ENCODE measurements around the gene SLC12A3.

DNA sequence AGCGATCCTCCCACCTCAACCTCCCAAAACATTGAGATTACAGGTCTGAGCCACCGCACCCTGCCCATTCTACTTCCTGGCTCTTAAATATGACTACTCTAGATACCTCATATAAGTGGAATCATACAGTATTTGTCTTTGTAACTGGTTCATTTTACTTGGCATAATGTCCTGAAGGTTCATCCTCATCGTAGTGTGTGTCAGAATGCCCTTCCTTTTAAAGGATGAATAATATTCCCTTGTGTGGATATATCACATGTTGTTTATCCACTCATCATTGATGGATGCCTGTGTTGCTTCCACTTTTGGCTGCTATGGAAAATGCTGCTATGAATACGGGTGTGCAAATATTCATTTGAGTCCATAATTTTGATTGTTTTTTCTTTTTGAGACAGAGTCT is 91.1 kb downstream of the SLC12A3 start:
- TF ChIP-seq, protein P1, sequence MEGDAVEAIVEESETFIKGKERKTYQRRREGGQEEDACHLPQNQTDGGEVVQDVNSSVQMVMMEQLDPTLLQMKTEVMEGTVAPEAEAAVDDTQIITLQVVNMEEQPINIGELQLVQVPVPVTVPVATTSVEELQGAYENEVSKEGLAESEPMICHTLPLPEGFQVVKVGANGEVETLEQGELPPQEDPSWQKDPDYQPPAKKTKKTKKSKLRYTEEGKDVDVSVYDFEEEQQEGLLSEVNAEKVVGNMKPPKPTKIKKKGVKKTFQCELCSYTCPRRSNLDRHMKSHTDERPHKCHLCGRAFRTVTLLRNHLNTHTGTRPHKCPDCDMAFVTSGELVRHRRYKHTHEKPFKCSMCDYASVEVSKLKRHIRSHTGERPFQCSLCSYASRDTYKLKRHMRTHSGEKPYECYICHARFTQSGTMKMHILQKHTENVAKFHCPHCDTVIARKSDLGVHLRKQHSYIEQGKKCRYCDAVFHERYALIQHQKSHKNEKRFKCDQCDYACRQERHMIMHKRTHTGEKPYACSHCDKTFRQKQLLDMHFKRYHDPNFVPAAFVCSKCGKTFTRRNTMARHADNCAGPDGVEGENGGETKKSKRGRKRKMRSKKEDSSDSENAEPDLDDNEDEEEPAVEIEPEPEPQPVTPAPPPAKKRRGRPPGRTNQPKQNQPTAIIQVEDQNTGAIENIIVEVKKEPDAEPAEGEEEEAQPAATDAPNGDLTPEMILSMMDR (IDR thresholded peaks at IDR 0.05; ENCODE audit: borderline replicate concordance, extremely low read depth, low read length, poor library complexity, severe bottlenecking): no peak
- TF ChIP-seq EZH2 (IDR thresholded peaks at IDR 0.05; ENCODE audit: borderline replicate concordance, low read depth, low read length, severe bottlenecking): no peak
